OCI-LY7 (cell line): ENCODE measurements around the gene PPP1CA.

Experiments used
- EZH2phosphoT487 ChIP-seq: fragments of 200-600 bp; sonication (generic); IDR thresholded peaks from 2 replicates; pipeline ENCODE4 v1.6.1; 2018; ENCODE audit warnings: low read depth, borderline replicate concordance, mild to moderate bottlenecking, mixed run types, antibody characterized with exemption, low read length, moderate library complexity, mixed read lengths
- TF ChIP-seq, protein P1 (sequence below): fragments of 200-600 bp; sonication (generic); conservative IDR thresholded peaks from 2 replicates; pipeline ENCODE4 v1.5.1; 2014; ENCODE audit warnings: mild to moderate bottlenecking, antibody characterized with exemption, low read length, moderate library complexity, mixed read lengths

DNA sequence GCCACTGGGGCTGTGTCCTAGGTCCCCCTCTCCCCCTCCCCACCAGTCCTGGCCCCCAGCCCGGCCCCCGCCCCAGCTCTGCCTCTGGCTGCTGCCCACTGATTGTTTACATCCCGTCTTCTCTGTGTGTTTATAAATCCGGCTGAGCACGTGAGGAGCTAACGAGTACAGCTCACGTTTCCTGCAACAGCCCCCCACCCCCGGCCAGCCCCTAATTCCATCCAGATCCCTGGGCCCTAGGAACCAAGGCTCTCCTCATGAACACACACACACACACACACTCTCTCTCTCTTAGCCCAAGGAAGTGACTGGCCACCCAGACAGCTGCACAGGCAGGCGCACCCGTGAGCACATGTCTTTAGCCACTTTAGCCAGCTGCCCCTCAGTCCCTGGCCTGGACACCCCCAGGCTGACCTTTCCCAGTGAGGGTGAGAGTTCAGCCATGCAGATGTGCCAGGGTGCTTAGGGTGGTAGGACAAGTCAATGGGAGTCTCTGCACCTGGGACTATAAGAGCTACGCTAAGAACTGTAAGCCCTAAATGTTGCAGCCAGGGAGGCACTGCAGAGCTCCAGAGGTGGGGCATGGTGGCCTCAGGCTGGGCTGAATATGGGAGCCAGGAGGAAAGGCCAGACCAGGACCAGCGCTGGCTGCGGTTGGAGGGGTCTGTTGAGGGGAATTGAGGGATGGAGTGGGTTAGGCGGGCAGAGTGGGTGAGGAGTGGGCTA, 31.1 kb downstream of the PPP1CA start:
- TF ChIP-seq, protein P1, sequence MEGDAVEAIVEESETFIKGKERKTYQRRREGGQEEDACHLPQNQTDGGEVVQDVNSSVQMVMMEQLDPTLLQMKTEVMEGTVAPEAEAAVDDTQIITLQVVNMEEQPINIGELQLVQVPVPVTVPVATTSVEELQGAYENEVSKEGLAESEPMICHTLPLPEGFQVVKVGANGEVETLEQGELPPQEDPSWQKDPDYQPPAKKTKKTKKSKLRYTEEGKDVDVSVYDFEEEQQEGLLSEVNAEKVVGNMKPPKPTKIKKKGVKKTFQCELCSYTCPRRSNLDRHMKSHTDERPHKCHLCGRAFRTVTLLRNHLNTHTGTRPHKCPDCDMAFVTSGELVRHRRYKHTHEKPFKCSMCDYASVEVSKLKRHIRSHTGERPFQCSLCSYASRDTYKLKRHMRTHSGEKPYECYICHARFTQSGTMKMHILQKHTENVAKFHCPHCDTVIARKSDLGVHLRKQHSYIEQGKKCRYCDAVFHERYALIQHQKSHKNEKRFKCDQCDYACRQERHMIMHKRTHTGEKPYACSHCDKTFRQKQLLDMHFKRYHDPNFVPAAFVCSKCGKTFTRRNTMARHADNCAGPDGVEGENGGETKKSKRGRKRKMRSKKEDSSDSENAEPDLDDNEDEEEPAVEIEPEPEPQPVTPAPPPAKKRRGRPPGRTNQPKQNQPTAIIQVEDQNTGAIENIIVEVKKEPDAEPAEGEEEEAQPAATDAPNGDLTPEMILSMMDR: no peak
- no peak for TF ChIP-seq EZH2phosphoT487
